GM23248 (cell line): ENCODE data around the gene ATXN7L1. TPM values are rescaled to one million over a fixed set of nuclear protein-coding genes. Genes with fewer than 3 reads are reported as not detected.

Experiments used
- DNase-seq: peaks from one replicate; pipeline ENCODE4 v3.0.0-alpha.2; 2015
- H2AFZ ChIP-seq: fragments of 200-600 bp; sonication (generic); 2 replicates; pipeline ENCODE4 v1.6.1; 2016; ENCODE audit warnings: antibody characterized with exemption
- H3F3A ChIP-seq: fragments of 200-600 bp; sonication (generic); 2 replicates; pipeline ENCODE4 v1.6.1; 2016; ENCODE audit warnings: mild to moderate bottlenecking, antibody characterized with exemption, mixed run types; ENCODE audit not compliant: insufficient read depth
- H3K27ac ChIP-seq: fragments of 200-600 bp; sonication (generic); 2 replicates; pipeline ENCODE4 v1.5.1; 2016; ENCODE audit warnings: mild to moderate bottlenecking
- H3K27me3 ChIP-seq: fragments of 200-600 bp; sonication (generic); replicated peaks from 2 replicates; pipeline ENCODE4 v1.6.1; 2016; ENCODE audit warnings: mild to moderate bottlenecking; ENCODE audit not compliant: insufficient read depth
- H3K36me3 ChIP-seq: fragments of 200-600 bp; sonication (generic); 2 replicates; pipeline ENCODE4 v1.6.1; 2016; ENCODE audit warnings: low read depth, mild to moderate bottlenecking
- H3K4me1 ChIP-seq: fragments of 200-600 bp; sonication (generic); 2 replicates; pipeline ENCODE4 v1.6.1; 2016; ENCODE audit warnings: mild to moderate bottlenecking; ENCODE audit not compliant: insufficient read depth
- H3K4me2 ChIP-seq: fragments of 200-600 bp; sonication (generic); one replicate; pipeline ENCODE4 v1.6.1; 2016; ENCODE audit warnings: mild to moderate bottlenecking; ENCODE audit not compliant: unreplicated experiment
- H3K4me3 ChIP-seq: fragments of 200-600 bp; sonication (generic); 2 replicates; pipeline ENCODE4 v1.5.1; 2016; ENCODE audit warnings: mild to moderate bottlenecking
- H3K79me2 ChIP-seq: fragments of 200-600 bp; sonication (generic); 2 replicates; pipeline ENCODE4 v1.6.1; 2016; ENCODE audit warnings: mild to moderate bottlenecking; ENCODE audit not compliant: insufficient read depth
- H3K9ac ChIP-seq: fragments of 200-600 bp; sonication (generic); 2 replicates; pipeline ENCODE4 v1.6.1; 2016; ENCODE audit warnings: mild to moderate bottlenecking
- H3K9me2 ChIP-seq: fragments of 200-600 bp; sonication (generic); 2 replicates; pipeline ENCODE4 v1.6.1; 2016; ENCODE audit warnings: mixed run types, mild to moderate bottlenecking, moderate library complexity; ENCODE audit not compliant: insufficient read depth
- H3K9me3 ChIP-seq: fragments of 200-600 bp; sonication (generic); one replicate; pipeline ENCODE4 v1.6.1; 2017; ENCODE audit warnings: low read depth
- H4K20me1 ChIP-seq: fragments of 200-600 bp; sonication (generic); 2 replicates; pipeline ENCODE4 v1.6.0; 2016; ENCODE audit not compliant: insufficient read depth
- EZH2 ChIP-seq: fragments of 200-600 bp; sonication (generic); IDR thresholded peaks from 2 replicates; pipeline ENCODE4 v1.6.1; 2018; ENCODE audit warnings: antibody characterized with exemption, mild to moderate bottlenecking; ENCODE audit not compliant: insufficient read depth, poor library complexity, severe bottlenecking
- EZH2phosphoT487 ChIP-seq: fragments of 200-600 bp; sonication (generic); IDR thresholded peaks from 2 replicates; pipeline ENCODE4 v1.6.1; 2018; ENCODE audit warnings: antibody characterized with exemption, moderate library complexity, mild to moderate bottlenecking, low read depth; ENCODE audit not compliant: insufficient read depth
- WGBS, 2 experiments: methylation state at CpG; one replicate each; pipeline ENCODE4 v1.1.6; 2015 to 2017; ENCODE audit warnings: low lambda C conversion rate in 2 of 2, low coverage in 1 of 2; ENCODE audit errors: missing lambda C conversion rate in 2 of 2; 5-methylcytosine and 5-hydroxymethylcytosine counted together
- in situ Hi-C: fragments of 300-500 bp; cut with MboI; formaldehyde crosslinking; loops from 2 replicates; pipeline ENCODE4 v1.15.0; 2020
- polyA plus RNA-seq: library from polyadenylated mRNA; unstranded; fragments of >200 nt; fragmentation: Nextera tagmentation; extraction: Ambion mirVana; gene quantifications from 2 replicates; pipeline ENCODE4 v1.2.1, GENCODE V29; 2016
- total RNA-seq: library from RNA; depleted of rRNA; stranded (reverse); fragments of >200 nt; shearing (Covaris generic); gene quantifications from 2 replicates; pipeline ENCODE4 v1.2.3, GENCODE V29; 2014; rRNA removed

ATXN7L1 gene
- total and polyA plus RNA-seq, 2 experiments from 2014 or later, result 3.7 to 4.5 TPM

DNA sequence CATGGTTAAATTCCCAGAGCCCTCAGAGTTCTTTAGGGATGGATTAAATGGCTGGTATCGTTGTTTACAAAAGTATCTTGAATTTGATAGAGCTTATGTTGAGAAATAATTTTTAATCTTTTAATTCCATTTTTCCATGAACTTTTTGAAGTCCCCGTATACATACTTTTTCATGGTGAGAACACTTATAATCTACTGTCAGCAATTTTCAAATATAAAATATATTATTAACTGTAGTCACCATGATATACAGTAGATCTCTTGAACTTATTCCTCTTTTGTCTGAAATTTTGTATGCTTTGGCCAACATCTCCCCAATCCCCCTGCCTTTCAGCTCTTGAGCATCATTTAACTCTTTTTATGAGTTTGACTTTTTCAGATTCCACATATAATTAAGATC is 304.5 kb downstream of the ATXN7L1 start:
- Histone ChIP-seq H3K27me3 (no peaks in the 10 kb centered on the region), H3K27ac (no peak overlapping the region)

DNA sequence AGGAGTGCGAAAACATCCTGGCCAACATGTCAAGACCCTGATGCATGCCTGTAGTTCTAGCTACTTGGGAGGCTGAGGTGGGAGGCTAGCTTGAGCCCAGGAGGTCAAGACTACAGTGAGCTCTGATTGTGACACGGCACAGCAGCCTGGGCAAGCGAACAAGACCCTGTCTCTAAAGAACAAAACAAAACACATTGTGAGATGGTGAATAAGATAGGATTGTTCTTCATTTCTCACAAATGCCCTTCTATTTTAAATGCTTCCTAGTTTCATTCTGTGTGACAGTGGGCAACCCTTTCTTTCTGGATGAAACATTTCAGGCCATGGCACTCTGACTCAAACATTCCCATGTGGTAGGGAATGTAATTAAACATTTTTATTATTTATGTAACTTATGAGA is 308.6 kb downstream of the ATXN7L1 start:
- no peak overlapping the region for H3K9ac ChIP-seq
- no peaks in the 10 kb centered on the region for H3K9me2 ChIP-seq
- H3K4me1 ChIP-seq, result no peaks in the 10 kb centered on the region
- peaks cover 62% of the 10 kb centered on the region for H3K36me3 ChIP-seq
- no peak overlapping the region for H2AFZ ChIP-seq
- no peak for TF ChIP-seq EZH2
- no peak for TF ChIP-seq EZH2phosphoT487
- no peak overlapping the region for H3K27ac ChIP-seq
- 96 to 97% methylated on average over 3 of the region's 3 CpGs for WGBS, 2 experiments
- peaks cover 7% of the 10 kb centered on the region for H3F3A ChIP-seq
- no peaks in the 10 kb centered on the region for H3K79me2 ChIP-seq
- no peaks in the 10 kb centered on the region for H4K20me1 ChIP-seq
- no peak overlapping the region for H3K4me2 ChIP-seq
- in situ Hi-C loops, result no loop called here
- H3K27me3 ChIP-seq, result no peaks in the 10 kb centered on the region
- no peak overlapping the region for H3K4me3 ChIP-seq
- H3K9me3 ChIP-seq, result no peaks in the 10 kb centered on the region
- DNase-seq, result no peak

More for the DNA sequence above, 304.5 kb downstream of the ATXN7L1 start:
- H4K20me1 ChIP-seq, result no peaks in the 10 kb centered on the region
- H3K4me2 ChIP-seq, result no peak overlapping the region
- no peaks in the 10 kb centered on the region for H3K9me2 ChIP-seq
- peaks cover 7% of the 10 kb centered on the region for H3F3A ChIP-seq
- no peaks in the 10 kb centered on the region for H3K79me2 ChIP-seq
- no peak for TF ChIP-seq EZH2
- TF ChIP-seq EZH2phosphoT487, result no peak
- H3K4me3 ChIP-seq, result no peak overlapping the region
- no peak for DNase-seq
- H3K4me1 ChIP-seq, result no peaks in the 10 kb centered on the region
- H3K9ac ChIP-seq, result no peak overlapping the region
- peaks cover 26% of the 10 kb centered on the region for H3K36me3 ChIP-seq
- in situ Hi-C loops, result no loop called here
- no peak overlapping the region for H2AFZ ChIP-seq
- no peaks in the 10 kb centered on the region for H3K9me3 ChIP-seq
- WGBS, 2 experiments, result 77 to 80% methylated on average over 2 of the region's 2 CpGs

DNA sequence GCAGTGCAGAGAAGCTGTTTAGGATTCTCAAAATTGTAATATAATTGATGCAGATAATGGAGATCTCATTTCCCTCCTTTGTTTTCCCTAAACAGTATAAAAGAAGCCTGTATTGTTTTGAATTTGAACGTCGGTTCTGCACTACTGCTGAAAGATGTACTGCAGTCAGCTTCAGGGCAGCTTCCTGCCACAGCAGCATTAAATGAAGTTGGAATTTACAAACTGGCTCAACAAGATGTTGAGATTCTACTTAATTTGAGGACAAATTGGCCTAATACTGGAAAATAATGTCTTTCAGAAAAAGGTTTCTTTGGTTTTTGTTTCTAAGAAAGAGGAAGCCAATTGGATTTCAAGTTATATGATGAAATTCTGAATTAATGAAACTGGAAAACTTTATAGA is 309.4 kb downstream of the ATXN7L1 start:
- H3K4me1 ChIP-seq, result no peaks in the 10 kb centered on the region
- no peaks in the 10 kb centered on the region for H3K27me3 ChIP-seq
- no peaks in the 10 kb centered on the region for H3K9me2 ChIP-seq
- no peaks in the 10 kb centered on the region for H4K20me1 ChIP-seq
- no peak overlapping the region for H3K27ac ChIP-seq
- 44 to 63% methylated on average over 2 of the region's 2 CpGs for WGBS, 2 experiments
- no peak overlapping the region for H3K4me2 ChIP-seq
- H2AFZ ChIP-seq, result no peak overlapping the region
- H3K4me3 ChIP-seq, result no peak overlapping the region
- H3K79me2 ChIP-seq, result no peaks in the 10 kb centered on the region
- TF ChIP-seq EZH2, result no peak
- TF ChIP-seq EZH2phosphoT487, result no peak
- peaks cover 64% of the 10 kb centered on the region for H3K36me3 ChIP-seq
- in situ Hi-C loops, result no loop called here
- no peak for DNase-seq
- no peak overlapping the region for H3K9ac ChIP-seq
- H3K9me3 ChIP-seq, result no peaks in the 10 kb centered on the region
- peaks cover 7% of the 10 kb centered on the region for H3F3A ChIP-seq

DNA sequence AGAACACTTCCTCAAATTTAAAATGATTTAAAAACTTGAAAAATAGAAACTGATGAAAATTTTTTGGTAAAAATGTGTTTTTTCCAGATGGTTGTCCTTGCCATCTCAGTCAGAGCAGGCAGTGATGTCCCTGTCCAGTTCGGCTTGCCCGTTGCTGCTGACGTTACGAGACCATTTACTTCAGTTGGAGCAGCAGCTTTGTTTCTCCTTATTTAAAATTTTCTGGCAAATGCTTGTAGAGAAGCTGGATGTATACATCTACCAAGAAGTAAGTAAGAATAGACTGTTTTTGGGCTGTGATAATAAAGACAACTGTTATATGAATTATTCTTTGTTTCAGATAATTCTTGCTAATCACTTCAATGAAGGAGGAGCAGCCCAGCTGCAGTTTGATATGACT is 311.2 kb downstream of the ATXN7L1 start:
- WGBS, 2 experiments, result 99% methylated on average over 4 of the region's 4 CpGs
- no peaks in the 10 kb centered on the region for H3K27me3 ChIP-seq
- H3K79me2 ChIP-seq, result no peaks in the 10 kb centered on the region
- no peak overlapping the region for H3K27ac ChIP-seq
- no peak overlapping the region for H2AFZ ChIP-seq
- no peaks in the 10 kb centered on the region for H4K20me1 ChIP-seq
- no peak overlapping the region for H3K9ac ChIP-seq
- H3K9me3 ChIP-seq, result no peaks in the 10 kb centered on the region
- DNase-seq, result no peak
- in situ Hi-C loops, result no loop called here
- H3F3A ChIP-seq, result peaks cover 7% of the 10 kb centered on the region
- H3K36me3 ChIP-seq, result peaks cover 76% of the 10 kb centered on the region
- H3K9me2 ChIP-seq, result no peaks in the 10 kb centered on the region
- no peaks in the 10 kb centered on the region for H3K4me1 ChIP-seq
- no peak overlapping the region for H3K4me2 ChIP-seq
- TF ChIP-seq EZH2phosphoT487 (no peak), EZH2 (no peak)
- no peak overlapping the region for H3K4me3 ChIP-seq

DNA sequence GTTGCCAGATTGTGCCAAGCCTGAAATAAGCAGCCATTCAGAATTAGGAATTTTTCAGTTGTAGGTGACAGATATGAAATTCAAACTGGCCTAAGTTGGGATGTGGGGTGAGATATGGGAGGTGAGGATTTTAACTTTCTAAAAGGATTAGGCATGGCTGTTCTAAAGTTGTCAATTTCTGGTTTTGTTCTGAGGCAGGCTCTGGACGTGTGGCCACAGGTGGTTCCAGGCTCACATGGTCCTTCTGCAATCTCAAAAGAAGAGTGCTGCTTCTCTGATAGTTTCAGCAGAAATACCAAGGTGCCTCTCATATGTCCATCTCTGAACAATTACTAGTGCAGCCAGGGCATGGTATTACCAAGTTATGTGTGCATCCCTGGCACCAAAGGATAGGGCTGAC is 316.5 kb downstream of the ATXN7L1 start:
- H3K36me3 ChIP-seq, result peaks cover 60% of the 10 kb centered on the region
- H3K27ac ChIP-seq, result no peak overlapping the region
- H3K9me3 ChIP-seq, result no peaks in the 10 kb centered on the region
- 100% methylated on average over 1 of the region's 1 CpG for WGBS, 2 experiments
- no peaks in the 10 kb centered on the region for H3K9me2 ChIP-seq
- no peaks in the 10 kb centered on the region for H3K4me1 ChIP-seq
- H3K4me3 ChIP-seq, result no peak overlapping the region
- no peak overlapping the region for H3K4me2 ChIP-seq
- in situ Hi-C loops, result no loop called here
- H3K27me3 ChIP-seq, result no peaks in the 10 kb centered on the region
- H3K79me2 ChIP-seq, result no peaks in the 10 kb centered on the region
- H2AFZ ChIP-seq, result no peak overlapping the region
- H3K9ac ChIP-seq, result no peak overlapping the region
- H3F3A ChIP-seq, result no peaks in the 10 kb centered on the region
- TF ChIP-seq EZH2phosphoT487, result no peak
- TF ChIP-seq EZH2, result no peak
- DNase-seq, result no peak
- H4K20me1 ChIP-seq, result no peaks in the 10 kb centered on the region

Other genes starting within 250 kb of the ATXN7L1 start
- 2.6 and 3.3 TPM in 2 replicates for gene CDHR3, start 86.7 kb upstream of the ATXN7L1 start, total RNA-seq
- 2.8 and 3.6 TPM in 2 replicates for gene CDHR3, start 86.7 kb upstream of the ATXN7L1 start, polyA plus RNA-seq
- gene SYPL1, start 235.7 kb upstream of the ATXN7L1 start, total RNA-seq, result 49.0 and 59.7 TPM in 2 replicates
- gene SYPL1, start 235.7 kb upstream of the ATXN7L1 start, polyA plus RNA-seq, result 105 and 110 TPM in 2 replicates